Measurements from ENCODE around the gene ZNF511. TPM values are rescaled to one million over a fixed set of nuclear protein-coding genes. Genes with fewer than 3 reads are reported as not detected.

Gene ZNF511
- total RNA-seq, 1 donor = 24.6 TPM

DNA sequence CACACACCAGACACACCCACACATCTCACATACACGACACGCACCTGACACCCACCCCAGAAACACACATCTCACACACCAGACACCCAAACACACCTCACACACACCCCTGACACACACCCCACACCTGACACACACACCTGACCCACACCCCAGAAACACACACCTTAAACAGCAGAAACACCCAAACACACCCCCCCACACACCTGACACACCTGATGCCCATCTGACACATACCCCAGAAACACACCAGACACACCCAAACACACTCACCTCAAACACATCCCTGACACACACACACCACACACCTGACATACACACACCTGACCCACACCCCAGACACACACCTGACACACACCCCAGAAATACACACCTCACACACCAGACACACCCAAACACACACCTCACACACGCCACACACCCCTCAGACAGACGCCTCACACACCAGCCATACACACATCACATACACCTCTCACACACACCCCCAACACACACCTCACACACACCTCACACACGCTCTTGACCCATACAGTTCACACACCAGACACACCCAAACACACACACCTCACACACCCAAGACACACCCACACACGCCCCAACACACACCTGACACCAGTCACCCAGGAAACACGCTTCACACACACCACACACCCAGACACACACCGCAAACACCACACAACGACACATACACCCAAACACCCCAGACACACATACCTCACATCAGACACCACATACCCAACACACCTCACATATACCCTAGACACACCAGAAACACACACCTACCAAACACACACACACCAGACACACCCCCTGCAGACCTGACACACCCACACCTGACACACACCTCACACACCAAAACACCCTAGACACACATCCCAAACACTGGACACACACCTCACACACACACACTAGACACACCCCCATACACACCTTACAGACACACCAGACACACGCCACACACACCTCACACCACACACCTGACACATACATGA lies 29.7 kb downstream of the ZNF511 start:
- Histone ChIP-seq H3K79me2 (ENCODE audit: insufficient read depth, low read length) (no peaks in the 10 kb centered on the region), H3K27ac (ENCODE audit: low read depth, low read length) (no peak overlapping the region), H3K4me3 (ENCODE audit: insufficient read depth, low read length) (no peak overlapping the region), H3K36me3 (ENCODE audit: insufficient read depth, low read length) (no peaks in the 10 kb centered on the region), H2AFZ (ENCODE audit: low read length) (no peak overlapping the region), H3K27me3 (ENCODE audit: insufficient read depth, low read length) (peaks cover 34% of the 10 kb centered on the region), H3K4me2 (ENCODE audit: insufficient read depth, low read length) (no peak overlapping the region), H4K20me1 (ENCODE audit: insufficient read depth, low read length) (no peaks in the 10 kb centered on the region), H3K4me1 (ENCODE audit: insufficient read depth, low read length) (no peaks in the 10 kb centered on the region), H3K9me3 (ENCODE audit: low read depth, low read length) (no peaks in the 10 kb centered on the region)
- TF ChIP-seq CTCF (IDR thresholded peaks at IDR 0.05; ENCODE audit: extremely low read depth, low read depth, low read length) = no peak
- no peak for DNase-seq (ENCODE audit: insufficient read length, low spot score, missing footprints)

DNA sequence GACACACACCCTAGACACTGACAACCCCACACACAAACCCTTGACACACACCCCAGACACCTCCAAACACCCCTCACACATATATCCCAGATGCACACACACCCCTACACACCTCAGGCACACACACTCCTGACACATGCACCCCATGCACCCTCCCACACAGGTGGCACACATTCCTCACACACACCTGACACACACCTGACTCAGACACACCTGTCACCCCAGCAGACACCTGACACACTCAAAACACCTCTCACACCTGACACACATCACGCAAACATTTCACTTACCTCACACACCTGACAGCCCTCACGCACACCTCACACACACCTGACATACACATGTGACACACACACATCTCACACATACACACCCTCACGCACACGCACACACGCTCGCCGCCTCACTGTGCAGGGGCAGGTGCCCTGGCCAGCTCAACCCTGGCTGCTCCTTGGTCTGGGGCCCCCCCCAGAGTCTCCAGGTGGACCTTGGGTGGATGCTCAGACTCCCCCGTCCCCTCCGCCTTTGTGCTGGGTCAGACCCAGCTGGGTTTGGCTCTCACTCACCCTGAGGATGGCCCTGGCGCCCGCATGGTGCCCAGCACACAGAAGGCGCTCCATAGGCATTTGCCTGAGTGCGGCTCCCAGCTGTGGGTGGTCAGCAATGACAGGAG lies 31.1 kb downstream of the ZNF511 start:
- Histone ChIP-seq H2AFZ (ENCODE audit: low read length) (no peak overlapping the region), H3K27ac (ENCODE audit: low read depth, low read length) (no peak overlapping the region), H4K20me1 (ENCODE audit: insufficient read depth, low read length) (no peaks in the 10 kb centered on the region), H3K4me2 (ENCODE audit: insufficient read depth, low read length) (no peak overlapping the region), H3K4me1 (ENCODE audit: insufficient read depth, low read length) (no peaks in the 10 kb centered on the region), H3K27me3 (ENCODE audit: insufficient read depth, low read length) (peaks cover 32% of the 10 kb centered on the region), H3K36me3 (ENCODE audit: insufficient read depth, low read length) (no peaks in the 10 kb centered on the region), H3K9me3 (ENCODE audit: low read depth, low read length) (no peaks in the 10 kb centered on the region), H3K79me2 (ENCODE audit: insufficient read depth, low read length) (no peaks in the 10 kb centered on the region), H3K4me3 (ENCODE audit: insufficient read depth, low read length) (no peak overlapping the region)
- no peak for DNase-seq (ENCODE audit: insufficient read length, low spot score, missing footprints)
- TF ChIP-seq CTCF (IDR thresholded peaks at IDR 0.05; ENCODE audit: extremely low read depth, low read depth, low read length) = no peak

- Histone ChIP-seq H4K20me1 (ENCODE audit: insufficient read depth, low read length) (no peaks in the 10 kb centered on the region), H2AFZ (ENCODE audit: low read length) (no peak overlapping the region), H3K27me3 (ENCODE audit: insufficient read depth, low read length) (peaks cover 12% of the 10 kb centered on the region), H3K27ac (ENCODE audit: low read depth, low read length) (no peak overlapping the region), H3K36me3 (ENCODE audit: insufficient read depth, low read length) (no peaks in the 10 kb centered on the region), H3K9me3 (ENCODE audit: low read depth, low read length) (no peaks in the 10 kb centered on the region), H3K4me3 (ENCODE audit: insufficient read depth, low read length) (no peak overlapping the region), H3K4me2 (ENCODE audit: insufficient read depth, low read length) (no peak overlapping the region), H3K79me2 (ENCODE audit: insufficient read depth, low read length) (no peaks in the 10 kb centered on the region), H3K4me1 (ENCODE audit: insufficient read depth, low read length) (no peaks in the 10 kb centered on the region)
- no peak for TF ChIP-seq CTCF (IDR thresholded peaks at IDR 0.05; ENCODE audit: extremely low read depth, low read depth, low read length)
- DNase-seq (ENCODE audit: insufficient read length, low spot score, missing footprints) = no peak
Measured at GRCh38 chr10:133341983-133342382, 33.3 kb downstream of the ZNF511 start.

DNA sequence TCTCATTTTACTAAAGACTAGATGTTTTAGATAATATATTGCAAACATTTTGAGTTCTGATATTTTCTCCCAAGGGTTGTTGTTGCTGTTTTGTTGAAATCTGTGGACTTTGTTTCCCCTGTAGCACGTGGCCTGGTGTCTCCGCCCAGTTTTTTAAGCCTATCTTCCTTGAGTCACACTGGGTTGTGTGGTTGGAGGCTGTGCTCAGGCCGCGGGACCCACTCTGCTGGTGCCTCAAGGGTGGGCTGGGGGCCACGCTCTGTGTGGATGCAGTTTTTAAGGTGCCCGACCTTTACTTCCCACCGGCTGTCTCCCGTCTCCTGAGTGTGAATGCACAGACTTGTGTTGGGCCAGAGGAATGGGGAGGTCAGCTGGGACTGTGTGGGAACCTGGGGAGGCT lies 34.2 kb downstream of the ZNF511 start:
- no peaks in the 10 kb centered on the region for H4K20me1 ChIP-seq (ENCODE audit: insufficient read depth, low read length)
- H3K27me3 ChIP-seq (ENCODE audit: insufficient read depth, low read length) = peaks cover 5% of the 10 kb centered on the region
- no peaks in the 10 kb centered on the region for H3K9me3 ChIP-seq (ENCODE audit: low read depth, low read length)
- H3K27ac ChIP-seq (ENCODE audit: low read depth, low read length) = no peak overlapping the region
- no peak for TF ChIP-seq CTCF (IDR thresholded peaks at IDR 0.05; ENCODE audit: extremely low read depth, low read depth, low read length)
- H2AFZ ChIP-seq (ENCODE audit: low read length) = no peak overlapping the region
- no peak overlapping the region for H3K4me3 ChIP-seq (ENCODE audit: insufficient read depth, low read length)
- DNase-seq (ENCODE audit: insufficient read length, low spot score, missing footprints) = no peak
- no peak overlapping the region for H3K4me2 ChIP-seq (ENCODE audit: insufficient read depth, low read length)
- H3K4me1 ChIP-seq (ENCODE audit: insufficient read depth, low read length) = no peaks in the 10 kb centered on the region
- no peaks in the 10 kb centered on the region for H3K79me2 ChIP-seq (ENCODE audit: insufficient read depth, low read length)
- H3K36me3 ChIP-seq (ENCODE audit: insufficient read depth, low read length) = no peaks in the 10 kb centered on the region

Data from osteoblast (primary cell).